HG03060 (cell line): ENCODE measurements around the gene ELOVL6.
"Not testable (repeated sequence)": the region's sequence is repeated elsewhere in the genome, so short reads cannot be mapped to it uniquely, and the experiment has no call there.

Experiments used
- ATAC-seq: cut with Tn5 transposase; IDR thresholded peaks from one replicate; pipeline ENCODE4 v1.9.1; 2021; ENCODE audit warnings: low read depth, moderate number of reproducible peaks; ENCODE audit not compliant: unreplicated experiment

Gene ELOVL6

DNA sequence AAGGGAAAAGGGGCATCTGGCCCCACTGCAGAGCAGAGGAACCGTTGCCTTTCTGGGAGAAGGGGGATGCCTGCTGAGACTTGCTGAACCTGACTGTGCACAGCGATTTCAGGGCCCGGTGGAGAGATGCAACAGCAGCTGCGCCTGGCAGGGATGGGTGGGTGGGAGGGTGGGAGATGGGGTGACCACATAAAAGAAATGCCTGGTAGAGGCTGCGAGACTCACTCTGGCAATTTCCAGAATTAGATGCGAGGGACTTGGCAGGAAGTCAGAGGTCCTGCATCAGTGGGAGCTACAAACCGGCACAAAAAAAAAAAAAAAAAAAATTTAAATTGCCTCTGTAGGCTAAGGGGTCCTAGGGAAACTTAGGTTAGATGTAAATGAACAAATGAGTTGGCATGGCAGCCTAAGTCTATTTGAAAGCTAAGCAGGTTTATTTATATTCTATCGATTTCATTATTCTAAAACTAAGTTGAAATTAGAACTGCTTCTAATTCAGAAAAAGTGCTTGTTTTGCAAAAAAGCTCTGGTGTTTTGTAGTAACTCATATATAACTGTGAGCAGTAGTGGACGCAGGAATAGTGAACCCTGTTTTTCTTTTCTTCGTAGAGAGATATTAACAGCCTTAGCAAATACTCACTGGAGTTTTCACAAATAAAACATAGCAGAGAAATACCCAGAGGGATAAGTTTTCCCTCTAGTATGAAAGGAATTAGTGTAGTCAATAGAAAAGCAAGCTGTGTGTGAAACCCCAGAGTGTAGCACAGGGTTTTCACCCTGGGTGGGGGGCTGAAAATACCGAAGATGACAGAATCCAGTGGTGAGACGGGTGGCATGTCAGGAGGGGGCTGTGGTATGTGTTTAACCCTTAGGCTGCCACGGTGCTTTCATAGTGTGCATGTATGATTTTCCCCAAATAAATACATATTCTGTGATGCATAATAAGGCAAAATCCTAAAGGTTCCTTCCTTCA, 155.6 kb downstream of the ELOVL6 start:
- ATAC-seq = no peak

DNA sequence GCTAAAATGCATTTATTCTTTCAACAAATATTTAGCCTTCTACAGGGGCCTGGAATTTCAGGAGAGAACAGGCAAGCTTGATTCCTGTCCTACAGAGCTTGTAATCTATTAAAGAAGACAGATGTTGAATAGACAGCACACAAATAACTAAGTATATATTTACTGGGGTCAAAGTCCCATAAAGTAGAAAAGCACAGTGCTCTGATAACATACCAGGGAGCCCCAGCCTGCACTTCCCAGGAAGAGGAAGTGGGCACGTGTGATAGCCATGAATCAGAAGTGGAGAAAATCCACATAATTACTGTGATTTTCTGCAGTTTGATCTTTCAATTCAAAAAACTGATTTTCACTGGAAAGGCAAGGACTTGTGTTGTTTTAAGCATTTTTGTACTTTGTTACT, 156.7 kb downstream of the ELOVL6 start:
- no peak for ATAC-seq

DNA sequence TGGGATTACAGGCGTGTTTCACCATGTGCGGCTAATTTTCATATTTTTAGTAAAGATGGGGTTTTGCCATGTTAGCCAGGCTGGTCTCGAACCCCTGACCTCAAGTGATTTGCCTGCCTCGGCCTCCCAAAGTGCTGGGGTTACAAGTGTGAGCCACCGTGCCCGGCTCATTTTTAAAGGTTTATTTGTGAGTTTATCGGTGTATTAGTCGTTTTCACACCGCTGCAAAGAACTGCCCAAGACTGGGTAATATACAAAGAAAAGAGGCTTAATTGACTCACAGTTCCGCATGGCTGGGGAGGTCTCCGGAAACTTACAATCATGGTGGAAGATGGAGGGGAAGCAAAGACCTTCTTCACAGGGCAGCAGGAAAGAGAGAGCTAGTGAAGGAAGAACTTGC, 159.3 kb downstream of the ELOVL6 start:
- not testable (repeated sequence) for ATAC-seq

DNA sequence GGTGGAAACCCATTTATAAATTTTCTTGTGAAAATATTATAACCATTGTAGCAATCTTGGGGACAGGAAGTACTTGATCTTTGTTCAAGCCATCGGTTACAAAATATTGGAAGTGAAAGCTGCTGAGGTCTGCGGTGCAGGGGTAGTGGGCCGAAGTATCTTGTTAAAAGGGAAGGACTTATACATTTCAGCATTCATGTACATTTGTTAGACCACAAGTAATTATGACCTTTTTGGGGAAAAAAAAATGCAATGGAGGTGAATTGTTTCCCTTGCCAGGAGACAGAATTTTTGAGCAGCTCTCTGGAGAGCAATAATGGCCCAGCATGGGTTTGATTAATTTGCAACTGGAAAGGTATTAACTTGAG, 164.4 kb downstream of the ELOVL6 start:
- ATAC-seq = peak; percentile 98

DNA sequence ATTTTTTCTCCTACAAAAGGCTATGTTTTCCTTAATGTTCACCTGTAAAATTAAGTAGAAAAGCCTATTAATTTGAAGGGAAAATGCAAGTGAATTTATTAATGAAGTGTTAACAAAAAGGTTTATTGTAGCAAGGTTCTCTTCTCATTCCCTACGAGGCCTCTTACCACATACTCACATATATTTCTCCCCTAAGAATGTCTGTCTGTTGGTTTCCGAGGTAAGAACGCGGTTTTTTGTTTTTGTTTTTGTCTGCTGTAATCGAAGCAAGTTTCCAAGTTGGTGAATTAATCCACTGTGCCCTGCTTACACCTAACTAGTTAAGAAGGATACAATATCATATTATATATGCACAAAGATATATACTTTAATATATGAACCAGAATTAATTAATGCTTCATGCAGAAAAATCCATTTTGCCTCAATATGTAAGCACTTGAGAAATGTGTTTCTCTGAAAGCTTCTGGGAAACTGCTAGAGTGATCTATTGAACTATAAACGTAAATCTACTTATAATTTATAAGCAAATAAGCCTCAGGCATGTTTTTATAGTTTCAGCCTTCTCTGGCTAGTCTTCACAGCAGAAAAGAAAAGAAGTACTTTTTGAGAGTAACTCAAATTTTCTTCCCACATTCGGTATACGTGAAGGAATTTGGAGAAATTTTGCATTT, 164.9 kb downstream of the ELOVL6 start:
- no peak for ATAC-seq

DNA sequence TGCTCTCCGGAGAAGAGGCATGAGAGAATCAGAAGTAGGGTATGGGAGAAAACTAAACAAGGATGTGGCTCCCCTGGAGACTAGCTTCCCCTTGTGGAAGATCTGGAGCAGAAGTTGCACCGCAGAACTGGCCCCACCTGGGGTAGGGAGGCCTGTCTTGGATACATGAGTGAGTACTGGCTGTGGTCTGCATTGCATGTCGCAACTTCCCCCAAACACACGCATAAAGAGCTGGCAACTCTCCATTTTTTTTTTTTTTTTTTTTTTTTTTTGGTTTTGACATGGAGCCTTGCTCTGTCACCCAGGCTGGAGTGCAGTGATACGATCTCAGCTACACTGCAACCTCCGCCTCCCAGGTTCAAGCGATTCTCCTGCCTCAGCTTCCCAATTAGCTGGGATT, 165.8 kb downstream of the ELOVL6 start:
- no peak for ATAC-seq

DNA sequence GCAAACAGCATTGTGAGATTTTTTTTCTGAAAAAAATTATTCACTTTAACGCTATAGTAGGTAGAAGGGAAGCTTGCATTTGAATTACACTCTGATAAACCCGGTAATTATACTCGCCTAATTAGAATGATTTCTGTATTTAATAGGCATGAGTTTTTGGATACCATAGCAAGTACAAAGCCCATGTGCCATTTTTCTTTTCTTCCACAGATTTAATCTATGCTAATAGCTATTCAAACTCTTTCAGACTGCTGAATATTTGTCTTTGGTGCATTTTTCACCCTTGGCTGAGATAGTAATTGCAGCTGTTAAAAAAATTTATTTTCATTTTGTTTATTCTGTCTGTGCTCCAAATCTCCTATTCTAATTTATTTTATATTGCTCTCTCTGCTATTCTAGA, 172.7 kb downstream of the ELOVL6 start:
- ATAC-seq = no peak

DNA sequence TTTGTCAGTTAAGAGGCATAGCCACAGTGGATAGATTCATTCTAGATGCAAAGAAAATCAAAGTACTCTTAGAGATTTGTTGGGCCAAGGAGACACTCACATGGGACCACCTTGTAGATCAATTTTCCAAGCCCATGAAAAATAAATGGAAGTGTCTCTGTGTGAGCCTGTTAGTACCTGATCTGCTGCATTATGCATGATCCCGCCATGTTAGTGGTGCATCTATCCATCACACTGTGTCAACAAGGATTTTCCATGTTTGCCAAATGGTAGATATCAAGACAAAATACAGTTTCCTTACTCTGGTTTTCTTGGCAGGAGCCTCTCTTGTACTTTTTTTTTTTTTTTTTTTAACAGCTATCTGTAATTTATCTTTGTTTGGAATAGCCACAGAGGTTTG, 173.4 kb downstream of the ELOVL6 start:
- no peak for ATAC-seq

DNA sequence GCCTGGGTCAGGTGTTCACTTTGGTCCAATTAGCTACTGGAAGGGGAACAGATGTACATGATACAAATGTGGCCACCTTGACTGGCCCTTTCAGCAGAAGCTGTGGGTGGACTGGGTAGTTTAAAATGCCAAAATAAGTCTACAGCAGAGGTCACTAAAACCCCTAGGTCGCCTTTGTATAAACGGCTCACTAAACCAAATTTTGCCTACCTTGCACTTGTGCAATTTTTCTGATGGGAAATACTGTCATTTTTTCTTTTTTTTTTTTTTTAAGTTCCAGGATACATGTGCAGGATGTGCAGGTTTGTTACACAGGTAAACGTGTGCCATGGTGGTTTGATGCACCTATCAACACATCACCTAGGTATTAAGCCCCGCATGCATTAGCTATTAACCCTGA, 176.0 kb downstream of the ELOVL6 start:
- no peak for ATAC-seq

DNA sequence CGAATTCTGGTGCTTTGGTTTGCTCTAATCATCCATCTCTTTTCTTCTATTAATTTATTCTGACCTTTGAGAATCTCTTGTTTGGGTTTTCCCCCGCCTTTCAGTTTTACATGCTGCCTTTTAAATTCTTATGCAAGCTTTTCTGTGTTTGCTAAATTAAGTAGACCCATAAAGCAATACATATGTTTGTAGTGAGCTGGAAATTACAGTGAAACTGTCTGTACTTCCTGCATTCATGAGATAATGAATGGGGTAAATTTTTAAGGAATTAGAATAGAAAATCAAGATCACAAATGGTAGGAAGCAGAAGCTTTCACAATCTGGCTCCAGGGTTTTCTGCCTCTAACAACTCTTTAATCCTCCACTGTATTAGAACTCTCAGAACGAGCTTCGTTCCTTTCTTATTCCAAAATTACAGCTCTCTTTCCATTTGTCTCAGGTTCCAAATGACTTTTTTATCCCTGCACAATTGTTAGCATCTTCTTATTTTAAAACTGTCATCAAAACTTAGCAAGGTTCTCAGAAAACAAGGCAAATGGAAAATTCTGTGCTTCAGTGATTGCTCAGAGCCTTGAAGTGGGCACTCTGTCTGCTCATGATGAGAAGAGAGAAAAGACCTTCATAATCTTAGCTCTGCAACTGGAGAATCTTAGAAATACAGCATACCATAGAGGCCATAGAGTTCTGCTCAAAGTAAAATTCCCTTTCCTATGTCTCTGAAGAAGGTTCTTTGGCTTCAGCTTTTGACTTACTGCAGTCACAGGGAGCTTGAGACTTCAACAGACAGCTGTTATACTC, 177.6 kb downstream of the ELOVL6 start:
- ATAC-seq = no peak

DNA sequence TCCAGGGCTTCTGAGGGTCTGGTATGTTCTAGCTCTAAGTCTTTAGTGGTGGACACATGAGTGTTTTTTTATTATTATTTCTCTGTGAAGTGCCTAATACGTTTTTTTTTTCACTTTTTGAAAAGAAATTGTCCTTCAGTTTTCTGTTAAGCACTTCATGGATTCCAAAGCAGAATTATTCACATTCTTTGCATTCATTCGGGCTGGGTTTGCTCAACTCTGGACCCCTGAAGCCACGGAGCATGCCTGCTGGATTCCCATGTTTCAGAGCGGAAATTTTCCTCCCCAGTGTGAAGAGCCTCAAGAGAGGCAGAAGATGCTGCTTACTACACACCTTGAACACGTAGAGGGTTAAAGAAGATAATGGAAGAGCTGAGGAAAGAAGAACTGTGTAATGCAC, 178.3 kb downstream of the ELOVL6 start:
- ATAC-seq = no peak

DNA sequence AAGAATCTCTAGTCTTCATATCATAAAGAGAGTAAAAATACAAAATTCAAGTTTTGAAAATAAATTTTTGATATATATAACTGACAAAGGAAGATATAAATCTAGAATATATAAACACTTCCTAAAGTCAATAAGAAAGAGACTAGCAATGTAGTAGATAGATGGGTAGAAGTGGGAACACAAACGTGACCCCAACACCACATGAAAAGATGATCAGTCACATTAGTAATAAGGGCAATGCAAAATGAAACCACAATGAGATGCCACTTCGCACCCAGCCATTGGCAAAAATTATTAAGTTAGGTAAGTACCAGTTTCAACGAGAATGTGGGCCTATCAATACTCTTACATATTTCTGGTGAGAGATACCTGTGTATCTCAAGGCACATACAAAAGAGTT, 179.3 kb downstream of the ELOVL6 start:
- no peak for ATAC-seq

DNA sequence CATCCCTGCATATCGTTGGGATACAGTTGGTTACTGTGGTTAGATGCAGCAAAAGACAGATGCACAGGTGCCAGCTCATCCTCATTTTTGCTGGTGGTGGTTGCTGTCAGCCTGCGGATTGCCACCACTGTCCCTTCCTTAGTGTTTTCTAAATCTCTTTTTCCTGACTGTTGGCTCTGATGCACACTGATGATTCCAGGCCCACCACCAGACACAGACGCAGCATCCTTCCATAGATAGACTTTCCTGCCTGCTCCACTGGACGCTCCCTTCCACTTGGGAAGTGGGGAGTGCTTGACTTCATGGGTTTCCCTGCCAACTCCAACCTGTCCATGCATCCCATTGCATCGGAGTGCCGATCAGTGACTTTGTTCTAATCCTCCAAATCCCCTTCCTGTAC, 184.2 kb downstream of the ELOVL6 start:
- ATAC-seq = no peak

DNA sequence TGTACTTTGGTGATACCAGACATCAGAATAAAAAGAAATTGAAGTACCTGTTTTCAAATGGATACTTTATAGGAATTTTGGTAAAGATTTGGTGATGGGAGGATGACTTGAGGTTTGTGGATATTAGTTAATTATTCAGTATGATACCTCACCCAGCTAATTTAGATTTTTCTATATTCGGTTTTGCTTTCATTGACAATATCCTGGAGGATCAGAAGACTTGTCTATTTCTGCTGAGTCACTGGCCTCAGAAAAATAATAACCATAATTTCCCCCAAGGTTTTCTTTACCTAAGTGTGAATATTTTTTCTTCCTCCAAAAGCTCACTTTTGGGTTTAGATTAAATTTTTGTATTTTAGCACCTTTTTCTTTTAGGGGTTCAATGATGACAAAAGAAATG, 185.5 kb downstream of the ELOVL6 start:
- ATAC-seq = no peak

DNA sequence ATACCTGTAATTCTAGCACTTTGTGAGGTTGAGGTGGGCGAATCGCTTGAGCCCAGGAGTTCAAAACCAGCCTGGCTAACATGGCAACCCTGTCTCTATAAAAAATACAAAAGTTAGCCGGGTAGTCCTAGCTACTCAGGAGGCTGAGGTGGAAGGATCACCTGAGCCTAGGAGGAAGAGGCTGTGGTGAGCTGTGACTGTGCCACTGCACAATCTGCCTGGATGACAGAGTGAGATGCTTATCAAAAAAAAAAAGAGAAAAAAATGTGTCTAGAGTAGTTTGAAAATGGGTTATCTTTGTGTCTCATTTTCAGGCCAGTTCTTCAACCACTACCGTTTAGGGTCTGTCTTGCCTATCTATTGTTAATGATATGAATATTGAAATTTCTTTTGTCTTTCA, 187.6 kb downstream of the ELOVL6 start:
- ATAC-seq = no peak

DNA sequence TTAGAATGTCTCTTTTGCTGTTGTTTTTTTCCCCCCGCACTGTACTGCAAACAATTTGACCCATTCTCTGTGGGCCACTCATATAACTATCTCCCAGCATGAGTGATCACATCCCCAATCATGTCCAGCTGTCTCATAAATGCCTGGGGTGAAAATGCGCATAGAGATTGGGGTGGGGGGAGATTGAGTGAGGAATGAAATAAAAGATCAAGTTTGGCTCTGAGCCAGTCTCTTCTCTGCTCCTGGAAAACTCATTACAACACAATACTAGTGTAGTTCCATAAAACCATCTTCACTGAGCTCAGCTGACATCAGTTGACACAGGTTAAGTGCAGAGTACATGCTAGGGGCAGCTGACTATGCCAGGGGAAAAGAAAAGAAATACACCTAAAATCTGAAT, 188.9 kb downstream of the ELOVL6 start:
- ATAC-seq = no peak

DNA sequence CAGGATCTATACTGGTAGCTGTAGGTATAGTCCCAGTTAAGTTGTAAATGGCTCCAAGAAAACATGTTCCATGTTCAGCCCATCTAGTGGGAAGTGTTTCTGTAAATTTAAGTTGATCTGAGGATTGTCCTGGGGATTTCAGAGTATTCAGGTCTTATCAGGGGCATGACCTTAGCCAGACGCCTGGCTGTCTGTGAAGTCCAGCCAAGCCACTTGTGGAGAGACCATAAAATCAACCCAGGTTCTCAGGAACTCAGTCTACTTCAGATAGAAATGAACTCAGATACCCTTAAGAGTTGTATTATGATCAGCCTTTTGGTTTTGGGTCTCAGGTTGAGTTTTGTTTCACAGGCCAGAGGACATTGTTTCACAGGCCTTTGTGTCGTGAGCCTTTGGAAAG, 189.9 kb downstream of the ELOVL6 start:
- ATAC-seq = no peak

DNA sequence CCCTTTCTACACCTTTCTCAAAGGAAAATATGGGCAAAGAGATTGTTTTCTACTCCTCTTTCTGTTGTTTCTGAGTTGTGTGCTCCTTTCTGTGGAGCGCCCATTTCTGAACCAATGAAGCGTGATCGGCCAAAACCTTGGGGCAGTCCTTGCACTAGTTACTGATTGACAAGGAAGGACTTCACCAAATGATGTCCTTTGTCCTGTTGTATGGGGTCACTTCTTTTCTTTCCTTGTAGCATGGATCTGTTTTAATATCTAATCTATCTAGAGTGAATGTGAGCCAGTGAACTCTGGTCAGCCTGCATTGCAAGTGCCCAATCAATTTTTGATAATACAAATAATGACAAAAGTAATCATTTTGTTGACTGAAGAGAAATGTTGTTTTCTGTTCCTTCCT, 191.2 kb downstream of the ELOVL6 start:
- ATAC-seq = no peak

DNA sequence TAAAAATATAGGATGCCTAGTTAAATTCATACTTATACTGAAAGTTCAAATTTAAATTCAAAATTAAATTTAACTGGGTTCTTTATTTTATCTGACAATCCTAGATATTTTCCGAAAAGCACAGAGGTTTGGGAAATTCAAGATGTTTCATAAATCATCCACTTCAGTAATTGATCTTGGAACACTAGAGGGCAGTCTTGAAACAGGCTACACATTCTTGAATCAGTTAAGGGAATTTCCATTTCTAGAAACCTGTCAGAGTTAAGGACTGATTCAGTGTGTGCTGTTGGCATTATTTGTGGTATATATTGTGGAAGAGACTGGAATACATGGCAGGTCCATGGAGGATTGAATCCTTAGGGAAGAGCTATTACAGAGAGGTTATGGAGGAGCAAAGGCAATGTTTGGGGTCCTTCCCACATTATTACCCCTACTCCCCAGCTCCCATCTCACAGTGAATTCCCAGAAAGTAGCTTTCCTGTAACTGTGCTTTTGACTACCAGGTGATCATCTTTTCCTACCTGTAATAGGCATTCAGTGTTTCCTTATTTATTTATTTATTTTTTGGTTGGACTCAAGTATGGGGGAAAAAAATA, 192.9 kb downstream of the ELOVL6 start:
- peak; percentile 74 for ATAC-seq

DNA sequence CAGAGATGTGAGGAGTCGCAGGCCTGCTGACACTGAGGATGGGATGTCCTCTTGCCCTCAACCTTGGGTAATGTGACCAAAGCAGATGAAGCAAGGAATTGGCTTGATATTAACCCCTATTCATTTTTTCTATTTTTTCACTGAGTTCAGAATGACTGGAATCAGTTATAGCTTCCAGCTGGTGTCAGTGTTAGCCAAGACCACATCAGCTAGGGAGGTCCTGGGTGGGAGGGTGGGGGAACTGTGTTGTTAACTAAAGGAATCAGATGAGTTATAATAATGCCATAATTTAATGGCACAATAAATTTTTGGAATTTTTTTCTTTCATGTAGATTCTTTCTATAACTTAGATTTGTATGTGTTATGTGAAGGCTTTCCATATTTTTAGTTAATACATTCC, 193.9 kb downstream of the ELOVL6 start:
- no peak for ATAC-seq
